Measurements from ENCODE around the gene EEF1A2.

- TF ChIP-seq POLR2A (IDR thresholded peaks at IDR 0.05) (no peak), CTCF (IDR thresholded peaks at IDR 0.05) (no peak)
Measured at GRCh38 chr20:63505723-63506122, 6.8 kb upstream of the EEF1A2 start.

Data from right lobe of liver (tissue), 4 donors.